SW 1271 (cell line): ENCODE data around the gene TRIML1.
"Not testable (repeated sequence)": the region's sequence is repeated elsewhere in the genome, so short reads cannot be mapped to it uniquely, and the experiment has no call there.

Experiments
- DNase-seq, 2 experiments: peaks; one replicate each; lab custom pipeline; 2025; lab: John Stamatoyannopoulos, UW

TRIML1 gene

DNA sequence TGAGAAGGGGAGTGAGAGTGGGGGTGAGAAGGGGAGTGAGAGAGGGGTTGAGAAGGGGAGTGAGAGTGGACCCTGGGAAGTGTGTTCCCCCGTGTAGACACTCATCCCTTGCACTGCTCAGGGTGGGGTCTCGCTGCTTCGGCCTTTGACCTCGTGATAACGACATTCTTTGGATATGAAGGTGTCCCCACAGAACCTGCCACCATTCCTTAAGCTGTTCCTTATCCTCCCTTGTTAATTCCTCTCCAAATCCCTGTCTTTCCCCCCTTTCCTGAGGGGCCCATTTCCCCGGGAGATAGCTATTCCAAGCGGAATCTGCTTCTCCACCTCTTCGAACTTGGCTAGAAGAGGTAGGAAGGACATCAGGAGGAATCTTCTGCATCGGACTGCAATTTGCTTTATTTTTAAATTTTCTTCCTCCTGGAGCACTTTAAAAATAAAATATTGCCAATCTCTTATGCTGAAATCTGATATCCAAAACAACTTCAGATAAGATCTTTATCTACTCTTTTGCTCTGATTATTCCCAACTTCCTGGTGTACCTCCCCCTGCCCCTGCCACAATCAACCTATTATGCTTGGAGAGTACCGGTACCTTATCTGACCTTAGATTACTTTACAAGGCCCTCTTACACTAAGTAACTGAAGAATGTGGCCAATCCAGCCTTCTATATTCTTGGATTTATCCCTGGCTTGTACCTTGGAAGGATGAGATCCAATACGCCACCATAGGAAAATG lies 15.6 kb downstream of the TRIML1 start:
- no peak for DNase-seq

GRCh38 chr4:188158336-188158735 lies 19.1 kb downstream of the TRIML1 start:
- DNase-seq = no peak

DNA sequence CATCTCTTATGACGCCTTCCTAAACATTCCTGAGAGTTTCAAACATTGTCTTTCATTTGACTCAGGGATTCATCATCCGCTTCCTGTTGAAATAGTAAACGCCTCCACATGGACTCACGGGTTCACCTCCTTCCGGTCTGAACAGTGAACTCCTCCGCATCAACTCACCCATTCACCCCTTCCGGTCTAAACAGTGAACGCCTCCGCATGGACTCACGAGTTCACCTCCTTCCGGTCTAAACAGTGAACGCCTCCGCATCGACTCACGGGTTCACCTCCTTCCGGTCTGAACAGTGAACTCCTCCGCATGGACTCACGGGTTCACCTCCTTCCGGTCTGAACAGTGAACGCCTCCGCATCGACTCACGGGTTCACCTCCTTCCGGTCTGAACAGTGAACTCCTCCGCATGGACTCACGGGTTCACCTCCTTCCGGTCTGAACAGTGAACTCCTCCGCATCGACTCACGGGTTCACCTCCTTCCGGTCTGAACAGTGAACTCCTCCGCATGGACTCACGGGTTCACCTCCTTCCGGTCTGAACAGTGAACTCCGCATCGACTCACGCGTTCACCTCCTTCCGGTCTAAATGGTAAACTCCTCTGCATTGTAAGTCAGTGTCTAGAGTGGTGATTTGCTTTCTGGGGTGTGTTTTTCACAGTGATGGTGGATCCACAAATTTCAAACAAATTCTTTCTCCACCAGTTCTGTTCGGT lies 20.4 kb downstream of the TRIML1 start:
- not testable (repeated sequence) for DNase-seq

DNA sequence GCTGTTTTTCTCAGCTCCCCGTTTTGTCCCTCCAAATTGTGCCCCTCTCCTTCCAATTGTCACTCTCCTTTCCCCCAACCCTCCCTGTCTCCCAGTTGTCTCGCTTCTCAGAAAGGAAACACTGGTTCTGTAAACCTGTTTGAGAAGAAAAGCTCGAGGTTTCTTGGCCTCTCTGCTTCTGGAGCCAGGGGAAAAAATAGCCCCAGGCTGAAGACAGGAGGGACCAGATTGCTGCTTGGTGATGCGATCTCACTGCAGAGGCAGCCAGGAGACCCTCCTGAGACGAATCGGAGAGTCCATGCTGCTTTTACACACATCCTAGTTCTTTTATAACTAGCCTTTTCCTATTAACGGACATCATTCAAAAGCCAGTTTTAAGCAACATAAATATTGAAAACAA lies 21.2 kb downstream of the TRIML1 start:
- no peak for DNase-seq

GRCh38 chr4:188161167-188161566 lies 21.9 kb downstream of the TRIML1 start:
- no peak for DNase-seq

DNA sequence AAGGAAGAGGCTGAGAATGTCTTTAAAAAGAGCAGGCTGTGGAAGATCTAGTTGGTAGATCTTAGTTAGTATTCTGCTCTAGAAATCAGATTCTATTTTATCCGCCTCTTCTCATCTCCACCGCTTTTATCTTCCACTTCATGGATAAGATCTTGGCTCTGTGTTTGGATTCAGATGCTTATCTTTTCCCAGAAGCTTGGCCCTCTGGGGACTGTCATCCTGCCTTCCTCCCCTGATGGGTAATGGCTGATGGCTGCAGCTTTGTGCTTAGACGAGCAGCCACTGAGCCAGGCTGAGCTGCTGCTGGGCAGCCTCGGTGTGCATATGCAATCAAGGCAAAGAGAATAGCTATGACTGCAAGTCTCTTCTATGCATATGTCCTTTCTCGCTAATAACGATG lies 23.5 kb downstream of the TRIML1 start:
- no peak for DNase-seq

GRCh38 chr4:188168726-188169373 lies 29.6 kb downstream of the TRIML1 start:
- no peak for DNase-seq

DNA sequence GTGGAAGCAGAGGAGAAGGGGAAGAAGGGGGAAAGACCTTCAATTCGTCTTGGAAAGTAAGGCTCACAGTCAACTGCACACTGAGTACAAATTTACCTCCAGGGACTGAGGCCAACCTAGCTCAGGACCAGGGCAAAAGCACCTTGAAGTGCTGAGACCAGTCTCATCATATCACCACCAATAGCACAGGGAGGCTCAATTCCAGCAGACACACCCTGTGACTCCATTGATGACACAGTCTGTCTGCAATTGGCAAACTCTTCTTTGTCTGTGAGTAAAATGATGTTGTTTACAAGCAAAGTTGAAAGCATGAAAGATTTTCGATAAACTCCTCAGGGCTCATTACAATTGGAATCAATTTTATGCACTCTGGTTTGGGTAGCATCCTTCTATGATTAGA lies 32.3 kb downstream of the TRIML1 start:
- no peak for DNase-seq

- DNase-seq = no peak
Observed at GRCh38 chr4:188175288-188175687, 36.0 kb downstream of the TRIML1 start.

DNA sequence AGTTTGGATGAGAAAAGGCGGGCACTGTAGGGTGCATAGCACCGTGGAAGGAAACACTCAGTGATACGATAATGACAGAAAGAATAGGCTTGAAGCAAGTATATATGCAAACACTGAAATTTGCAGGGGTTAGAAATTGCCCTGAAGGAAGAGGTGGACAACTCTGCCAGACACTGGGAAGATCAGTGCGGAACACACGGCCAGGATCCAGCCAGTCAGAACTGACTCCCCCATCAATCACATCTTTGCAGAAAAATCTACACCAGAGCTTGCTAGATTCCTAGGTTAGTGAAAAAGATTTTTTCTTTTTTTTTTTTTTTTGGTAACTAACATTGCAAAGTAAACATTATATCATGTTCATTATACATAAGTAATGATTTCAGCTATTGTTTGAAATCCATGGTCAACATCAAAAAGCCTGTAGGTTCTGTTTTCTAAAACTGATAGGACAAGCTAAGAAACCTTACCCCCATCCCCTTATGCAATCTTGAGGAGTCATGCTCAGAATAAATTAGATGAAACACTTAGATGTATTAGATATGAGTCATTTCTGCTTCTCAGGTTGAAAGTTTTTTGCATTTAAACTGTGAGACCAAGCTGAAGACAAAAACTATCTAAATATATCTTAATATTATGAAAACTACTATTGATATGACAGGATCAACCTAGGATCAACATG lies 38.9 kb downstream of the TRIML1 start:
- DNase-seq = no peak

DNA sequence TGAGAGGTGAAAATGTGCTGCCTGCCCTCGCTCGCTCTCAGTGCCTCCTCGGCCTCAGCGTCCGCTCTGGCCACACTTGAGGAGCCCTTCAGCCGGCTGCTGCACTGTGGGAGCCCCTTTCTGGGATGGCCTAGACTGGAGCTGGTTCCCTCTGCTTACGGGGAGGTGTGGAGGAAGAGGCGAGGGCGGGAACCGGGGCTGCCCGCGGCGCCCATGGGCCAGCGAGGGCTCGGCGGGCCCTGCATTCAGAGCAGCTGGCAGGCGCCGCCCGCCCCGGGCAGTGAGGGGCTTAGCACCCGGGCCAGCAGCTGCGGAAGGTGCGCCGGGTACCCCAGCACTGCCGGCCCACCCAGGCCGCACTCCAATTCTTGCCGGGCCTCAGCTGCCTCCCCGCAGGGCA lies 39.6 kb downstream of the TRIML1 start:
- DNase-seq = no peak

GRCh38 chr4:188187106-188187505 lies 47.9 kb downstream of the TRIML1 start:
- no peak for DNase-seq

GRCh38 chr4:188190461-188190860 lies 51.2 kb downstream of the TRIML1 start:
- DNase-seq = no peak

- no peak for DNase-seq
Observed at GRCh38 chr4:188194421-188194820, 55.2 kb downstream of the TRIML1 start.

DNA sequence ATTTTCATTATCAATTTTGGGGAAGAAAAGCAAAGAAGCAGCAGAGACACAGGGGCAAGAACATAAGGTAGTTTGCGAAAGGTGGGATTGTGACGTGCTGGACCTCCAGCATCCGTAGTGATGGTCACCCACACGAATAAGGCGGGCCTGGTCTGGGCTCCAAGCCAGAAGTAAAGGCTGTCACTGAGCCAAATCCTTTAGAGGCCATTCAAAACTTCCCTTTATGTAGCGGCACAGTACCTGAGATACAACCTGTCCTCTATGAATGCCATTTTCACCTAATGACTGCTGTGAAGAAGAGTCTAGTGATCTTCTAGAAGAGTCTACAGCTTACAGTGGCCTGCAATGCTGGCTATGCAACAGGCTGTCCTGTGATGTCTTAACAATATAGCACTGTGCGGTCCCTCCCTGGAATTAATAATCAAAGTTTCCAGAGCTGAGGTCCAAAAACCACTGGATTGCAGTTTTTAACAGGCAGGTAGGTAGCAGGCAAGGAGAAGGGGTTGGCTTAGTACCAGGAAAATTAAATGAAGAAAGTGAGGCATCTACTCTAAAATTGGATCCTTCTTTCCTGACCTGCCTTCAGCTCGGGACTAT lies 56.2 kb downstream of the TRIML1 start:
- no peak for DNase-seq

DNA sequence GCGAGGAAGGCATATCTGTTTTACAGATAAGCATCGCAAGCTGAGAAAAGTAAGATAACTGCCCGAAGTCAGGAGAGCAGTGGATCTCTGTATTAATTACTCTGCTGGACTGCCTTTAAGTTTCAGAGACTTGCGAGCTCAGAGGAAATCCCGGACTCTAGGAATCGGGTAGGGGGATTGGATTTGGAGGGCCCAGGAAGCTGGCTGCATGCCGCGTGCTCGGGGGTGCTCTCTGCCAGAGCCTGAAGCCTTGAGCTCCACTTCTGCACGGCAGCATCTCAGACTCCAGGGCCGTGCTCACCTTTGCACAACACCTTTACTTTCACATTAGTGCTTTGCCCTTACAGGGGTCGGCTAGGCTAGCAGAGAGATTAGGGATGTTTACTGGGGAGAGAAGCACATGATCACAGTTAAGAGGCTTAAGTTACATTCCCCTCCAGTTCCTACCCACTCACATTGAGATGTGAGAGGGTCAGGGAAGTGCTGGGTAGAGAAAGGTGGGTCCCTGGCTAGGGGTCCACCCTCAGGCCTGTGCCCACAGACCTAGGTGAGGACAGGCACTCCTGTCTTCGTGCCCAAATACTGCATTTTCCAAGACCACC lies 57.0 kb downstream of the TRIML1 start:
- DNase-seq = no peak
